Muscle layer of colon (tissue), 2 donors: ENCODE measurements around the gene PLXNB3.
"Not testable (repeated sequence)": the region's sequence is repeated elsewhere in the genome, so short reads cannot be mapped to it uniquely, and the experiment has no call there.

Experiments used
- H3K27ac ChIP-seq: one replicate; pipeline ENCODE4 v1.7.0; 2013; ENCODE audit warnings: low read depth, mild to moderate bottlenecking, low read length, moderate library complexity
- H3K27me3 ChIP-seq, 2 donors: one replicate each; pipeline ENCODE4 v1.7.0; 2013; ENCODE audit warnings: low read length in 2 of 2, mild to moderate bottlenecking in 2 of 2; ENCODE audit not compliant: insufficient read depth in 2 of 2, control insufficient read depth in 1 of 2
- H3K36me3 ChIP-seq: one replicate; pipeline ENCODE4 v1.7.0; 2013; ENCODE audit warnings: mild to moderate bottlenecking, low read length; ENCODE audit not compliant: insufficient read depth
- H3K4me1 ChIP-seq: one replicate; pipeline ENCODE4 v1.7.0; 2013; ENCODE audit warnings: mild to moderate bottlenecking, low read length; ENCODE audit not compliant: insufficient read depth
- H3K4me3 ChIP-seq, 2 donors: one replicate each; pipeline ENCODE4 v1.7.0; 2013; ENCODE audit warnings: low read length in 2 of 2, low read depth in 1 of 2, mild to moderate bottlenecking in 1 of 2, moderate library complexity in 1 of 2
- H3K9ac ChIP-seq: one replicate; pipeline ENCODE4 v1.7.0; 2013; ENCODE audit warnings: low read length
- H3K9me3 ChIP-seq: one replicate; pipeline ENCODE4 v1.7.0; 2013; ENCODE audit warnings: mild to moderate bottlenecking, low read length
- donor health status: abdominal sarcoma.
- donor health status: Adenocarcinoma of cecum.

The PLXNB3 gene

GRCh38 chrX:153726286-153727122 is 37.5 kb upstream of the PLXNB3 start:
- peaks cover 13% of the 10 kb centered on the region for H3K36me3 ChIP-seq
- H3K4me1 ChIP-seq: peaks cover 33% of the 10 kb centered on the region
- peak overlapping the region in 1 of 2 donors; percentile 43 for H3K4me3 ChIP-seq
- H3K9ac ChIP-seq: no peak overlapping the region
- H3K9me3 ChIP-seq: no peaks in the 10 kb centered on the region
- peak overlapping the region; percentile 72 for H3K27ac ChIP-seq
- no peaks in the 10 kb centered on the region for H3K27me3 ChIP-seq

GRCh38 chrX:153727123-153727931 is 36.7 kb upstream of the PLXNB3 start:
- Histone ChIP-seq H3K36me3 (peaks cover 9% of the 10 kb centered on the region), H3K4me1 (peaks cover 31% of the 10 kb centered on the region), H3K27me3 (no peaks in the 10 kb centered on the region), H3K4me3 (peak overlapping the region in 1 of 2 donors; percentile 43), H3K9me3 (no peaks in the 10 kb centered on the region), H3K9ac (no peak overlapping the region), H3K27ac (peak overlapping the region; percentile 72)

- peaks cover 24% of the 10 kb centered on the region for H3K4me1 ChIP-seq
Observed at GRCh38 chrX:153728095-153728494, 36.0 kb upstream of the PLXNB3 start.

GRCh38 chrX:153728951-153729631 is 35.0 kb upstream of the PLXNB3 start:
- peaks cover 9% of the 10 kb centered on the region for H3K36me3 ChIP-seq
- H3K27me3 ChIP-seq: no peaks in the 10 kb centered on the region
- H3K9me3 ChIP-seq: no peaks in the 10 kb centered on the region
- H3K4me3 ChIP-seq: no peak overlapping the region
- H3K4me1 ChIP-seq: peaks cover 24% of the 10 kb centered on the region
- no peak overlapping the region for H3K27ac ChIP-seq
- no peak overlapping the region for H3K9ac ChIP-seq

More at GRCh38 chrX:153728095-153728494, 36.0 kb upstream of the PLXNB3 start:
- Histone ChIP-seq H3K27ac (peak overlapping the region; percentile 72), H3K36me3 (peaks cover 9% of the 10 kb centered on the region), H3K9me3 (no peaks in the 10 kb centered on the region), H3K27me3 (no peaks in the 10 kb centered on the region), H3K4me3 (no peak overlapping the region), H3K9ac (no peak overlapping the region)

GRCh38 chrX:153730115-153730514 is 33.9 kb upstream of the PLXNB3 start:
- H3K4me3 ChIP-seq, H3K27ac ChIP-seq, H3K9me3 ChIP-seq, H3K36me3 ChIP-seq, H3K9ac ChIP-seq, H3K27me3 ChIP-seq: not testable (repeated sequence)
- H3K4me1 ChIP-seq: peaks cover 24% of the 10 kb centered on the region

GRCh38 chrX:153731117-153731844 is 32.8 kb upstream of the PLXNB3 start:
- H3K36me3 ChIP-seq: peaks cover 11% of the 10 kb centered on the region

GRCh38 chrX:153731845-153732215 is 32.2 kb upstream of the PLXNB3 start:
- Histone ChIP-seq H3K4me1 (peaks cover 23% of the 10 kb centered on the region), H3K36me3 (peaks cover 16% of the 10 kb centered on the region), H3K9me3 (no peaks in the 10 kb centered on the region), H3K4me3 (no peak overlapping the region), H3K27me3 (no peaks in the 10 kb centered on the region), H3K27ac (no peak overlapping the region), H3K9ac (no peak overlapping the region)

More at GRCh38 chrX:153731117-153731844, 32.8 kb upstream of the PLXNB3 start:
- no peaks in the 10 kb centered on the region for H3K9me3 ChIP-seq
- no peak overlapping the region for H3K27ac ChIP-seq
- no peaks in the 10 kb centered on the region for H3K27me3 ChIP-seq
- peaks cover 24% of the 10 kb centered on the region for H3K4me1 ChIP-seq
- no peak overlapping the region for H3K4me3 ChIP-seq
- no peak overlapping the region for H3K9ac ChIP-seq

GRCh38 chrX:153732401-153732800 is 31.6 kb upstream of the PLXNB3 start:
- H3K36me3 ChIP-seq: peaks cover 22% of the 10 kb centered on the region
- no peaks in the 10 kb centered on the region for H3K9me3 ChIP-seq
- no peaks in the 10 kb centered on the region for H3K27me3 ChIP-seq
- H3K4me3 ChIP-seq: no peak overlapping the region
- peaks cover 18% of the 10 kb centered on the region for H3K4me1 ChIP-seq
- no peak overlapping the region for H3K9ac ChIP-seq
- H3K27ac ChIP-seq: no peak overlapping the region

GRCh38 chrX:153733651-153734240 is 30.3 kb upstream of the PLXNB3 start:
- Histone ChIP-seq H3K27ac (no peak overlapping the region), H3K9me3 (no peaks in the 10 kb centered on the region), H3K36me3 (peaks cover 22% of the 10 kb centered on the region), H3K27me3 (no peaks in the 10 kb centered on the region), H3K4me3 (no peak overlapping the region), H3K9ac (no peak overlapping the region), H3K4me1 (peaks cover 4% of the 10 kb centered on the region)

GRCh38 chrX:153734871-153735270 is 29.2 kb upstream of the PLXNB3 start:
- Histone ChIP-seq H3K9me3 (no peaks in the 10 kb centered on the region), H3K27me3 (no peaks in the 10 kb centered on the region), H3K4me1 (no peaks in the 10 kb centered on the region), H3K4me3 (no peak overlapping the region), H3K9ac (no peak overlapping the region), H3K36me3 (peaks cover 13% of the 10 kb centered on the region), H3K27ac (no peak overlapping the region)
